ENCODE measurements around the gene APP. TPM values are rescaled to one million over a fixed set of nuclear protein-coding genes. Genes with fewer than 3 reads are reported as not detected.

APP gene
- total and polyA plus RNA-seq, 2 of the 13 experiments (the other 11 are each of a cell fraction or from before 2014, with no cell fraction given) = 70.6 to 262 TPM

GRCh38 chr21:25857308-25858074, 313.1 kb downstream of the APP start:
- ATAC-seq (no peak), FAIRE-seq (no peak), DNase-seq (ENCODE audit: low spot score) (no peak)
- 6% methylated on average over 6 of the region's 6 CpGs for WGBS (ENCODE audit: low lambda C conversion rate)
- Histone ChIP-seq H3K9me3 (ENCODE audit: low read length) (no peaks in the 10 kb centered on the region), H3K79me2 (ENCODE audit: insufficient read depth, low read length) (no peaks in the 10 kb centered on the region), H3K9ac (ENCODE audit: insufficient read depth, low read depth, low read length) (no peak overlapping the region), H3K27me3 (ENCODE audit: control insufficient read depth in 1 of 2, insufficient read depth in 2 of 2, low read length in 2 of 2) (0 out of 5 replicates have a peak, but pooled peaks cover 0 to 4% of the 10 kb centered on the region in 2 experiments), H3K36me3 (replicated peaks in 1 of 2; ENCODE audit: control insufficient read depth in 1 of 2, insufficient read depth in 2 of 2, low read length in 2 of 2) (no peaks in the 10 kb centered on the region), H4K20me1 (ENCODE audit: insufficient read depth, low read length) (no peaks in the 10 kb centered on the region), H3K4me3 (replicated peaks in 1 of 3; ENCODE audit: insufficient read depth in 1 of 3, low read depth in 2 of 3, low read length in 3 of 3) (no peak overlapping the region), H3K4me2 (ENCODE audit: low read depth, low read length) (no peak overlapping the region), H3K27ac (ENCODE audit: extremely low read length, insufficient read depth, low read length) (no peak overlapping the region), H2AFZ (ENCODE audit: low read length) (no peak overlapping the region), H3K4me1 (ENCODE audit: insufficient read depth, low read length) (no peaks in the 10 kb centered on the region)
- no TSS peak for BruUV-seq (replicated peaks)
- POLR2A ChIA-PET = no interaction called here
- in situ Hi-C loops (cut with HindIII; ENCODE audit: extremely low pct_ligation_motif_present, low pct_unique_long_range_greater_than_20kb) (no loop called here), intact Hi-C loops (cut with micrococcal nuclease; ENCODE audit: unreplicated experiment) (no loop called here)
- TF ChIP-seq SRSF1 (optimal IDR thresholded peaks at IDR 0.05; ENCODE audit: low read depth, low read length) = no peak
- TF ChIP-seq SOX13 (IDR thresholded peaks at IDR 0.05) = no peak
- no peak for TF ChIP-seq SOX13 (CRISPR knock-in tag; conservative IDR thresholded peaks at IDR 0.05 in 1 of 2, IDR thresholded peaks at IDR 0.05 in 1 of 2)
- TF ChIP-seq CENPBD1 (CRISPR knock-in tag; IDR thresholded peaks at IDR 0.05; ENCODE audit: borderline replicate concordance, low read depth) = no peak
- no peak for TF ChIP-seq TERF1 (CRISPR knock-in tag; IDR thresholded peaks at IDR 0.05)
- no peak for TF ChIP-seq ZNF510 (CRISPR knock-in tag; IDR thresholded peaks at IDR 0.05; ENCODE audit: low read depth)
- no peak for TF ChIP-seq ZNF276 (CRISPR knock-in tag; IDR thresholded peaks at IDR 0.05; ENCODE audit: low read depth)
- no peak for TF ChIP-seq PPARG (CRISPR knock-in tag; conservative IDR thresholded peaks at IDR 0.05)
- CTCF ChIA-PET (ENCODE audit: low intra/inter-chr PET ratio, low total read pairs) = no interaction called here

All from HepG2 (cell line).